OCI-LY7 (cell line): ENCODE data around the gene OPCML.

Experiments
- CTCF ChIP-seq: fragments of 200-600 bp; sonication (generic); conservative IDR thresholded peaks from 2 replicates; pipeline ENCODE4 v1.5.1; 2014; ENCODE audit warnings: mild to moderate bottlenecking, antibody characterized with exemption, low read length, moderate library complexity, mixed read lengths
- EZH2phosphoT487 ChIP-seq: fragments of 200-600 bp; sonication (generic); IDR thresholded peaks from 2 replicates; pipeline ENCODE4 v1.6.1; 2018; ENCODE audit warnings: low read depth, borderline replicate concordance, mild to moderate bottlenecking, mixed run types, antibody characterized with exemption, low read length, moderate library complexity, mixed read lengths

DNA sequence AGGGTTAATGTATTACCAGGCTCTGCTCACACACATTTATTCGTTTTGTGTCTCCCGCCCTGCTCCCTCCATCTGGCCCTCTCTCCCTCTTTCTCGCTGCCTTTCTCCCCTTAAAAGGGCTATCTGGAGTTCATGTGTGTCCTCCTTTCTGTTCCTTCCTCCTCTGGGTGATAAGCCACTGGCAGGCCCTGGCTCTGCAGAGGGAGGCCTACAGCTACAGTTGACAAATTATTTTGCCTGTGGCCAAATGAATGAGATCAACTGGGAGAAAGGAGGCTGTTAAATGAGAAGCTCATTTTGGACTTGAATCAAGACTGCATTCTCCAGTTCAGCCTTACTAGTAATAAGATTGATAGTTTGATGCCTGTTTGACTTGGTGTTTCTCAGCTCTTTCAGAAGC, 17.5 kb upstream of the OPCML start:
- TF ChIP-seq CTCF (no peak), EZH2phosphoT487 (no peak)
